CD4-positive, alpha-beta T cell treated with Interleukin-17A for 1 hour (primary cell): ENCODE measurements around the gene HORMAD2.

Source experiments
- DNase-seq: peaks from one replicate; pipeline ENCODE4 v3.0.0-alpha.2; 2020

HORMAD2 gene

DNA sequence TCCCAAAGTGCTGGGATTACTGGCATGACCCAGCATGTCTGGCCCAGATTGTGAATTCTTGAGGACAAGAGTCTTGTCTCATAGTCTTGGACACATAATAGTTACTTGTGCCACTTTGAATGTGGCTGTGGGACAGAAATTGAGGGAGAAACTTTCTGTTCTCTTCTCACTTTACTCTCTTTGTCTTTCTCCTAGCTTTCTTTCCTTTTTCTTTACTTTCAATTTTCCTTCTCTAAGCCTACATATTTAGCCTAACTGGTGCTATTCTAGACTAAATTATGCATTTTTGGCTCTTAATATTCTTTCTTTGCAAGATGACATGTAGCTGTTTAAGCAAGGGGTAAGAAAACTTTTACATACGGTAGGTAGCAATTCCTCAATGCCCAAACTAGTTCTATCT is 33.2 kb downstream of the HORMAD2 start:
- DNase-seq: no peak

DNA sequence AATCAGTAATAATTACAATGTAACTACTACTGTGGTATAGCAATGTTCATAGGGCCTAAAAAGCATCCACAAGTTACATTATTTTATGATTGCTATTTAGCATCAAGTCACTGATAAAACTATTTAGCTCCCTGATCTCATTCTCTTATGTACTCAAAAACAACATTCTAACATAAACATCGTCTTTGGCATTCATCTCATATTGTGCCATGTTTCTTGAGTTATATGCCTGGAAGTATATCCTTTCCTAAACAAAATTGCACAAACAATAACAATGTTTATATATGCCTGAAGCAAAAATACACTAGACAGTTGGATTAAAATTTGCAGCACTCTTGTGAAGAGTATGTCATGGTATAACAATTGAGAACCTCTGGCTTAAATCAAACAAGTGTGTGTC is 34.1 kb downstream of the HORMAD2 start:
- DNase-seq: no peak

DNA sequence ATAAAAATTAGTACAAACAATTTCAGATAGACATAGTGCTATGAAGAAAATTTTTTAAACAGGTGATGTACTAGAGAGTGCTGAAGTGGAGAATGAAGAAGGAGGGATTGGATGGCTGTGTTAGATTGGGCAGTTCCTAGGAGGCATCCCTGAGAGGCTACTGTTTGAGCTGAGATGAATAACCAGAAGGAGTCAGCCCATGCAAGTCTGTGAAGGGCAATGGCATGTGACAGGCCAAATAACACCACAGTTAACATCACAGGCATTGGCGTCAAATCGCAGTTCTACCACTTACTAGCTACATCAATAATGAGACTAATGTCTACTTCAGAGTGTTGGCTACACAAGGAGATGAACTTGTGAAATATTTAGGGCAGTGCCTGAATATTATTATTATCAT is 35.4 kb downstream of the HORMAD2 start:
- DNase-seq: no peak

DNA sequence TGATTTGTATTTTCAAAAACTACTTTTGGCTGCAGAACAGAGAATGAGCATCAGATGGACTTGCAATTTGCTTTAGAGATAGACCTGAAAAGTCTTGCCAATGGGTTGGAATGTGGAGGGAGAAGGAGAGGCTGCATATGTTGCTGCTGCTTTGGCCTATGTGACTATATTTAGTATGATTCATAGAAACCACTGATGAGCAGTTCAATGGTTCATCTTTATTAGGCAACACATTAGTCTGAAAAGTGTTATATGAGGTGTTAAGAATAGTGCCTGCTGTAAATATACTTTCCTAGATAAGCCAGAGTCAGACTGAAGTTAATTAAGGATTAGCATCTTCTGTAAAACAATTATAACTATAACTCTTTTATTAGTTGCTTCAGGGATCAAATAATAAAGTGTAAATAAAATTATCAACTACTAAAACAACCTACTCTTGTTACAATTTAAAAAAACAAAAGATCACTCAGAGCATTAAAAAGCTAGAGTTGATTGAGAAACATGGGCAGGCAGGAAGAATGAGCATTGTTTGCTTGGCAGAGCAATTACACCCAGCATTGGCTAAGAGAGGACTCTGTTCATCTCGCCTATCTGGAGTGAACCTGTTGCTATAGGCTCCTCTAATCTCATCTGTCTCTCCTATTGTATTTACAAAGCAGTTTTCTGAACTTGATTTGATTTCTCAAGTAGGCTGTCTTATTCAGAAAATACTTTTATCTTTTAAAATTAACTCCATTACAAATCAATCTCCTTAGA is 36.3 kb downstream of the HORMAD2 start:
- DNase-seq: no peak

DNA sequence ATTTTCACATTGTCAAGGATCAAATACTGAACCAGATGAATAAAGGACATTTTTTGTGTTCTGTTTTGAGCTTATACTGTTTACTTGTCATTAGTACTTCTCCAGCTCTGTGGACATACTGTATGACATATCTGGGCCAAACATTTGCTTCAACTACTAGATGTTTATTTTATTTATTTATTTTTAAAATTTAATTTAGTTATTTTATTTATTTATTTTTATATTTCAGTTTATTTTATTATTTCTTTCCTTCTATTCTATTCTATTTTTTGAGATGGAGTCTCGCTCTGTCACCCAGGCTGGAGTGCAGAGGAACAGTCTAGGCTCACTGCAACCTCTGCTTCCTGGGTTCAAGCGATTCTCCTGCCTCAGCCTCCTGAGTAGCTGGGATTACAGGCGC is 37.0 kb downstream of the HORMAD2 start:
- DNase-seq: no peak

DNA sequence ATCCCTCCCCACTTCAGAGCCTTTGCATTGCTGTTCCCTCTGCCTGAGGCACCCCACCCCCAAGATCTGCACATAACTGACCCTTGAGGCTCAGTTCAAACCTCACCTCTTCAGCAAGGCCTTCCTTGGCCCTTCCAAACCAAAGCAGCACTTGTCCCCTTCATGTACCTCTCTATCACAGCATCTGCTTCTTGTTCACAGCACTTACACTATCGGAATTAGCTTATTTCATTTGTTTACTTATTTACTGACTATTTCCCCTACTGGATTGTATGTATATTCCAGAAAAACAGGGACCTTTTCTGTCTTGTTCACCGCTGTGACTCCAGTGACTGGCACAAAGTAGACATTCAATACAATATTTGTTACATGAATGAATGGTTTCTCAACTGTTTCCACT is 38.0 kb downstream of the HORMAD2 start:
- no peak for DNase-seq

DNA sequence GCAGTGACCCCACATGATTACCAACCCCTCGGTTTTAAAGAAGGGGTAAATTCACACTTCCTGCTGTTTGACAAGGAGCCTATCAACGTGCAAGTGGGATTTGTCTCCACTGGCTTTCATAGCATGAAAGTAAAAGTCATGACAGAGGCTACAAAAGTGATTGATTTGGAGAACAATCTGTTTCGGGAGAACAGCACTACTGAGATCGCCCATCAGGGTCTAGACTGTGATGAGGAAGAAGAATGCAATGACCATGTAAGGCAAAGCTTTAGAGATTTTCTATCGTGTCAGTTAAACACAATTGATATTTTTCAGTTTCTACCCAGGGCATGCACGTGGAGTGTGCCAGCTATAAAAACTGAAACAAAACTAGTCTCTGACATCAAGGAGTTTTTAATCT is 41.7 kb downstream of the HORMAD2 start:
- no peak for DNase-seq

DNA sequence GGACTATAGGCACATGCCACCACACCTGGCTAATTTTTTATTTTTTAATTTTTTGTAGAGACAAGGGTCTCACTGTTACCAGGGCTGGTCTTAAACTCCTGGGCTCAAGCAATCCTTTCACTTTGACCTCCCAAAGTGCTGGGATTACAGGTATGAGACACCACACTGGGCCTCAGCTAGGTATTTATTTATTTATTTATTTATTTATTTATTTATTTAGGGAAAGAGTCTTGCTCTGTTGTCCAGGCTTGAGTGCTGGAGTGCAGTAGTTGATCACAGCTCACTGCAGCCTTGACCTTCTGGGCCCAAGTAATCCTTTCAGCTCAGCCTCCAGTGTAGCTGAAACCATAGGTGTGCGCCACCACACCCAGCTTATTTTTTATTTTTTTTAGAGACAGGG is 43.2 kb downstream of the HORMAD2 start:
- DNase-seq: no peak

DNA sequence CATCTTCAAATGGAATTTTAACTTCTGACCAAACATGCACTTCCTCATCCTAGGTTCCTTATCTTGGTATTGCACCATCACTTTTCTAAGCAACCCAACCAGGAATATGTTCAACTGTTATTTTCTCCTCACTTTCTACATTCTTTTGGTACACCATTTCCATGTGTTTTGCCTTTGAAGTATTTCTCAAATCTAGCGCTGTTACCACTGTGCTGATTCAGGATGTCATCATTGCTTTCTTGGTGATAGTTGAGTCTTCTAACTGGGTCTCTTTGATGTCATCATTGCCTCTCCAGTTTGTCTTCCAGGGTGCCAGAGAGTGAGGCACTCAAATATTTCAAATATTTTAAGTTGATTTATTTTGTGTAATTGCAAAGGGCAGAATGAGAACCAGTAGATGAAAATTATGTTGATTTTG is 47.5 kb downstream of the HORMAD2 start:
- DNase-seq: no peak

DNA sequence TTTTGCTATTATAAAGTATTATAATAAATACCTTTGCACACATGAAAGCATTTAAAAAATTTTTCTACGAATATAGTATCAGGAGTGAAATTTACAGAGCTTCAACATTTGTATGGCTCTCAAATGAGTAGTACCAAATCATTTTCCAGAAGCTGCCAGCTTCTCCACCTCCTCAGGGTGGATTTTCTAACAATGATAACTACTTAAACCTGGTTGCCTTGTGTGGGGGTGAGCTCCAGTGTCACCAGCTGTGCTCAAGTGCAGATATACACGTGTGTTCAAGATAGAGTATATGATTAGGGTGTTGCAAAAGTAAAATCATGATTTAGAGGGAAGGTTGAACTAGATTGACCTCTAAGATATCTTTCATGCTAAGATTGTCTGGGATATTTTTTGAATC is 48.2 kb downstream of the HORMAD2 start:
- DNase-seq: no peak

DNA sequence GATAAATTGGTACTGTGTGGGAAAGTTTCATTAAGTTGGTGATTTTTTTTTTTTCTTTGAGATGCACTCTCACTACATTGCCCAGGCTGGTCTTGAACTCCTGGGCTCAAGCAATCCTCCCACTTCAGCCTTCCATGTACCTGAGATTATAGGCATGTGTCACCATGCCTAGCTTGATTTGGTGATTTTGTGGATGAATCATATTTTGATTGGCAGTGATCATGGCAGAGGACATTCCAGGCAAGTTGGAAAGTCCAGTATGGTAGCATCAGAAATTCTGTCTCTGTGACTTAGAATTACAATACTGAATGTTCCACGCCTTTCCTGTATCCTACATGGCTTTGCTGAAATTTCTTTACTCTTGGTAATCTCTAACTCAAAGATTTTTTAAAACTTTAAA is 49.4 kb downstream of the HORMAD2 start:
- no peak for DNase-seq

DNA sequence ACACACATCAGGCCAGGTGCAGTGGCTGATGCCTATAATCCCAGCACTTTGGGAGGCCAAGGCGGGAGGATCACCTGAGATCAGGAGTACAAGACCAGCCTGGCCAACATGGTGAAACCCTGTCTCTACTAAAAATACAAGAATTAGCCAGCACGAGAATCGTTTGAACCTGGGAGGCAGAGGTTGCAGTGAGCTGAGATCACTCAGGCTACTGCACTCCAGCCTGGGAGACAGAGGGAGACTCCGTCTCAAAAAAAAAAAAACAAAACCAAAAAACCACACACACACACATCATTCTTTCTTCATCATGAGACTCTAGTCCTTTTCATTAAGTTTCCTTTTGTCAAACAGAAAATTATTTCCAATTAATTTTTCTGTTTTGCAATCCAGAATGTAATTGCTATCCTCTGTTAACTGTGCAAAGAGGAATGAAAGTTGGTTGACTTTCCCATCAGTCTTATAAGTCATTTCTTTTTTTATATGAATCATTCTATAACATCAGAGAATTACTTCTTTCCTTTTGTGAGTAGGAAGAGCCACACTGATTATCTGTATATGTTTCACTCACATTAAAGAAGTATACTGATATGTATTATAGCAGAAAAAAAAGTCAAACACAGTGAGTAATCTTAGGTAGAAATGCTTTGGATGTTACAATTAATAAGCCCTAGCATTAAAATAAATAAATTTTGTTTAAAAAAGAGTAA is 52.2 kb downstream of the HORMAD2 start:
- DNase-seq: no peak

DNA sequence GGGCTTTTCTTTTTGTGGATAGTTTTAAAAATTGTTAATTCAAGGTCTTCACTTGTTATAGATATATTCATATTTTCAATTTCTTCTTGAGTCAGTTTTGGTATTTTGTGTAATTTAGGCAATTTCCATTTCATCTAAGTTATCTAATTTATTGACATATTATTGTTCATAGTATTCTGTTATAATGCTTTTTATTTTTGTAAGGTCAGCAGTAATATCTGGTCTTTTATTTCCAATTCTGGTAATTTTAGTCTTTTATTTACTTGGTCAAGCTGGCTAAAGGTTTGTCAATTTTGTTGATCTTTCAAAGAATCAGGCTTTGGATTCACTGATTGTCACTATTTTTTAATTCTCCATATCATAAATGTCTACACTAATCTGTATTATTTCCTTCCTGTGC is 60.1 kb downstream of the HORMAD2 start:
- no peak for DNase-seq

DNA sequence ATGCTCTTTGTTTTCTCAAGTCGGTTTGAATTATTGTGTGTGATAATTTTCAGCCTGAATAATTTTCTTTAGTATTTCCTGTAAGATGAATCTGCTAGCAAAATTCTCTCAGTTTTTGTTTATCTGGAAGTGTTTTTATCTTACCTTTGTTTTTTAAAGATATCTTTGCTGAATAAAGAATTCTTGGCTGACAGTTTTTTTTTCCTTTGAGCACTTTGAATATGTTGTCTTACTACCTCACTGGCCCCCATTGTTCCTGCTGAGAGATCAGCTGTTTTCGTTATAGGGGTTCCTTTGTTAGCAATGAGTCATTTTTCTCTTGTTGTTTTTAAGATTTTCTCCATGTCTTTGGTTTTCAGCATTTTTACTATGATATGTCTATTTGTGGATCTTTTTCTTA is 63.0 kb downstream of the HORMAD2 start:
- DNase-seq: no peak

DNA sequence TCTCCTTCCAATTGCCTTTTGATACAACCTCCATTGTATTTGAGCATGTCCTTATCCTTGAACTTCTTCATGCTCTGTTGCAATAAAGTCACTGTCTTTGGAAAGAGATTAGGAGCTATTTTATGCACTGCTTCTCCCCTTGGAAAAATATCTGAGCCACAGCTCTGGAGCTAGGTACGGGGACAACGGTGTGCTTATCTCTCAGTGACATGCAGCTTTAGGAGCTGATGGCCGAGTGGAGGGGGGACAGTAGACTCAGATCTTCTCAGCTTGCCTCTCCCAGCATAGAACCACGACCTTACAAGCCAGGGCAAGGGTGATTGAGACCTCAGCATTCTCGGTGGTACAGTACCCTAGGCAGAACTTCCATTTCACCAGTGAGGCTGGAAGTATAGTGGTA is 64.1 kb downstream of the HORMAD2 start:
- DNase-seq: no peak

DNA sequence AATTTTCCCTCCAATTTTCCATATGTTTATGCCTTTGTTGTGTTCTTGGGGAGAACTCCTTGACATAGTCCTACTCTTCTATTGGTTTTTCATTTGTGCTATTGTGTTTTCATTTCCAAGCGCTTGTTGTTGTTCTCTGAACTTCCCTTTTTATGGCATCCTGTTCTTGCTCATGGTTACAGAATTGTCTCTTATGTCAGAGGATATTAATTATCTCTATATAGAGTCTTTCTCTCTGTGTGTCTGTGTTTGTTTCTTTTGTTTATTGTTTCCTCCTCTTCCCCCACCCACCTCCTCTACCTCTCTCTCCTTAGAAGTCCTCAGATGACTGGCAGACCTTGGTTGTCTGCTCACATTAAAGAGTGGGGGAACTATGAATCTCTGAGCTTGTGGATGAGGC is 69.9 kb downstream of the HORMAD2 start:
- DNase-seq: no peak

DNA sequence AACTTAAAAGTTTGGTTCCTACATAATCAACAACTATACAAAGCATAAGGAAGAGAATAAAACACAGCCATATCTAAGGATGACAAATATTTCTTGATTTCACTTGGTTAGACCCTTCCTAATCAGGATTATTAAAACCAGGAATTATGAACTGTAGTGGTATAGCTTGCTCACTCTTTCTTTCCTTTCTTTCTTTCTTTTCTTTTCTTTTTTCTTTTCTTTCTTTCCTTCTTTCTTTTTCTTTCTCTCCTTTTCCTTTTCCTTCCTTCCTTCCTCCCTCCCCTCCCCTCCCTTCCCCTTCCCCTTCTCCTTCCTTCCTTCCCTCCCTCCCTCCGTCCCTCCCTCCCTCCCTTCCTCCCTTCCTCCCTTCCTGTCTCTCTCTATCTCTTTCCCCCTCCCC is 78.0 kb downstream of the HORMAD2 start:
- DNase-seq: no peak

DNA sequence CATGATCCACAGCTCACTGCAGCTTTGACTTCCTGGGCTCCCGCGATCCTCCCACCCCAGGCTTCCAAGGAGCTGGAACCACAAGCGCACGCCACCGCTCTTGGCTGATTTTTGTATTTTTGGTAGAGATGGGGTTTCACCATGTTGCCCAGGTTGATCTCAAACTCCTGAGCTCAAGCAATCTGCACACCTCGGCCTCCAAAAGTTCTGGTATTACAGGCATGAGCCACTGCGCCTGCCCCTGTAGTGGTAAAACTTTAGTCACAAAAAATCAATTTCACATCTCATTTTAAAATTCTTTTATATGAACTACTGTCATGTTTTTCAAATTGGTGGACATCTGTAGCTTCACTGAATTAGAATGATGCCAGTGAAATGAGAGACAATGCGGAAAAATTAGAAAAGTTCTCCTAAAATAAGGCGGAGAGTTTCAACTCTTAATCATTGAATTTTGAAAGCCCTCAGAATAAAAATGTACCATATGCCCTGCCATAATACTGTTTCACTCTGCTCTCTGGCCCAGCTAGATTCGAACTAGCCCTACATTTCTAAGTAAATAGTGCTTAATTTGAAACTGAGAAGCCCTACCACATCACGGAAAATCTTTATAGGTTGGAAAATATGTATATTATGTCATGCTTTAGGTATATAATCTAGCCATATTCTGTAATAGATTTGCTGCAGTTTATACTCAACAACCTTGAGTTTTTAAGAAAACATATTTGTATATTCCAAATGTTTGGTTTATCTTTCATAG is 78.7 kb downstream of the HORMAD2 start:
- DNase-seq: no peak

DNA sequence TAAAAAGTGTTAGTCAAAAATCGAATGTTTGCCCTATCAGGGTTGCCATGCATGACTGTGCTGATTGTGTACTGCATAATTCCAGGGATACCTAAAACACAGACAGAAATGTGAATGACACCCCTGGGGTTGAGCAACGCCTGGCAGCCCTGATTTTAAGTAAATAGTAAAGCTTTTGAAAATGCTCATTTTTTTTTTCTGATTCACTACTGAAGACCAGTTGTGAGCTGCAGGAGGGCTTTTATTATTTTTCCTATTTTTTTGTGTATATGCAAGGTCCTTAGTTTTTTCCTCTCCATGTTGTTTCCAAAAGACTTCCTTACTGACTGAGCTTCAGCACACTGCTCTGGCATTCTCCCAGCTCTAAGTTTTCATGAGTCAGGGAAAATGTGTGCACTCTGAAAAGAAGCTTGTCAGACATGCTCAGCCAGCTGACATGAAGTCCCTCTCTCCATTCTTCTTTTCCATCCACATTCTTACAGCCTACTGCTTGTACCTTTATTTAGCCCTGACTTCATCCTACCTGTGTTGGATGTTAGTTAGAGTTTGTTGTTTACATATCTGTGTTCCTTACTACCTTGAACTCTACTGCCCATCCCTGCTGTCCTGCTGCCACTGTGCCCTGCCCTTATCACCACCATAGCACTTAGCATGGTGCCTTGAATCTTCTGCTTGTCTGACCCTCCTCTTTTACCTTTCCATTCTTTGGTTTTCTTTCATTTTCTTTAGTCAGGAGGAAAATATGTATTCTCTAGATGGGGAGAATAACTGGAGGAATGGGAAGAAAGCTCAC is 79.5 kb downstream of the HORMAD2 start:
- no peak for DNase-seq

DNA sequence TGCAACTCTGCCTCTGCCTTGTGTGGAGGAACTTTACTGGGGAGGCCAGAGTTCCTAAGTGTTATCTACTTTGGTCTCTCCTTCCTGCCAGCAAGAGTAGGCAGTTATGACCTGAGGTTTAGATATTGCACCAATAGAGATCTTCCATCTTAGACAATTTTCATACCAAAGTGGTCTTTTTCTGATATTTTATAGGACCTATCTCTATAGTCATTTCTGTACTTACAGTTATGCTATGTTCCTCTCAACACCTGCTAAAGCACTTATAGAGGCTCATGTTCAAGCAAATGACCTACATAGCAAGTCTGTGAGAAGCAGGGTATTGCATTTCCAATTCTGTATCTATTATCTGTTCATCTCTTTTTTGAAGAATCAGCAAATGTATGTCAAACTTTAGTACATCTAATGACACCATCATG is 80.8 kb downstream of the HORMAD2 start:
- no peak for DNase-seq

DNA sequence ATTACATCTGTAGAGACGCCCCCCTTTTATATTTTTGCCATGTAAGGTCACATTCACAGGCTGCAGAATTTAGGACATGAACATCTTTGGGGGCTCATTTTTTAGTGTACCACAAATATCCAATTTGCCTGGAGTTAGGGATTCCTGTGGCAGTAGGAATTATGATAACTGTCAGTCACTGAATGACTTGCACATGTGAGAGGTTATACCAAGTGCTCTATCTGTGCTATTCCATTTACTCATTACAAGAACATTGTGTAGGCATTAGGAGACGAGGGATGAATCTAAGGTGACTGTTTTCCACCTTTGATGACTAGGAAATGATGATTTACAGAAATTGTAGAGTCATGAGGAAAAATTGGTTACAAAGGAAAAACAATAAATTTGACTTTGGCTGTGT is 87.0 kb downstream of the HORMAD2 start:
- no peak for DNase-seq

DNA sequence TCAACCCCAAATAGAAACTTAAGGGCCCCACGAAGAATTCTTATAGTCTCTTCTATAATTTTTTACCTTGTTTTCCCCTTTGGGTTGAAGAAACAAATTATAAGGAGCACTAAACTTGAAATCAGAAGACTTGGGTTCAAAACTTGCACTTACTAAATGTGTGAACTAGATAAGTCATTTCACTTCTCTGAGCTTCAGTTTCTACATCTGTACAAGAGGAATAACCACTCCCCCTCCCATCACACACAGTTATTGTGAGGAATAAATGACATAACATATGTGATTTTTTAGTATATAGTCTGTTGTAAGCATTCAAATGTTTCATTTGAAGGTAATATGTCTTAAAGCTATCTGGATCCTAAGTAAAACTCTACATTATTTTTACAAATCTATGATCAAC is 87.5 kb downstream of the HORMAD2 start:
- no peak for DNase-seq

DNA sequence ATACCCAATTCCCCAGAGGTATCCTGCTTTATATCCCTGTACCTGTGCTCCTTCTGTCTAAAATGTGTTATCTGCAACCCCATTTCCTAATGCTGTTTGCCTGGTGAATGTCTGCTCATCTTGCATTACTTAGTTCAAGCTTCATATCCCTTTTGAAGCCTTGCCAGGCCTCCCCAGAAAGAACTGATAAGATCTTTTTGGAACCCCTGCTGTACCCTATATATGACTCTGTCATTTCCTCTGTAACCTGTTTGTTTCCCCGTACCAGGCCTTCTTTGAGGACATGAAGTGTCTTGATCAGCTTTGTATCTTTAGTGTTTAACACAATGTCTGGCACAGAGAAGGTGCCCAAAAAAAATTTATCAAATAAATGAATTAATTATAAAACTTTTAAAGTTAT is 88.7 kb downstream of the HORMAD2 start:
- DNase-seq: peak; percentile 36
